ENCODE measurements around the gene ZNF2. TPM values are rescaled to one million over a fixed set of nuclear protein-coding genes. Genes with fewer than 3 reads are reported as not detected.
A peak's percentile ranks its signal among the peaks of the same experiment; 100 is the strongest.

ZNF2 gene
- total and polyA plus RNA-seq, 2 of the 13 experiments (the other 11 are each of a cell fraction or from before 2014, with no cell fraction given): 4.3 to 6.1 TPM

DNA sequence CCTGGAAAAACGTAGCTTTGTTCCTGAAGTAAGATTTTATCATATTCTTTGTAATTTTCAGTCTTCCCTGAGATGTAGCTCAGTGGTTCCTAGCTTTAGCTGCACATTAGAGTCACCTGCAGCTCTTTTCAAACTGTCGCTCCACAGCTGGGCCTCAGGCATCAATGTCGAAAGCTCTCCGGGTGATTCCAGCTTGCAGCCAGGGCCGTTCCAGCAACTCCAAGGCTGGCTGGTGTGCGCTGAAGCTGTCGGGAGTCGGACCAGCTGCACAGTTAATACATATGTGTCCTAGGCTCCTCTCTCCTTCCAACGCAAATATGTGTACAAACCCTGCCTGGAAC, 609 bp upstream of the ZNF2 start (continued):
- TF ChIP-seq, protein P1, sequence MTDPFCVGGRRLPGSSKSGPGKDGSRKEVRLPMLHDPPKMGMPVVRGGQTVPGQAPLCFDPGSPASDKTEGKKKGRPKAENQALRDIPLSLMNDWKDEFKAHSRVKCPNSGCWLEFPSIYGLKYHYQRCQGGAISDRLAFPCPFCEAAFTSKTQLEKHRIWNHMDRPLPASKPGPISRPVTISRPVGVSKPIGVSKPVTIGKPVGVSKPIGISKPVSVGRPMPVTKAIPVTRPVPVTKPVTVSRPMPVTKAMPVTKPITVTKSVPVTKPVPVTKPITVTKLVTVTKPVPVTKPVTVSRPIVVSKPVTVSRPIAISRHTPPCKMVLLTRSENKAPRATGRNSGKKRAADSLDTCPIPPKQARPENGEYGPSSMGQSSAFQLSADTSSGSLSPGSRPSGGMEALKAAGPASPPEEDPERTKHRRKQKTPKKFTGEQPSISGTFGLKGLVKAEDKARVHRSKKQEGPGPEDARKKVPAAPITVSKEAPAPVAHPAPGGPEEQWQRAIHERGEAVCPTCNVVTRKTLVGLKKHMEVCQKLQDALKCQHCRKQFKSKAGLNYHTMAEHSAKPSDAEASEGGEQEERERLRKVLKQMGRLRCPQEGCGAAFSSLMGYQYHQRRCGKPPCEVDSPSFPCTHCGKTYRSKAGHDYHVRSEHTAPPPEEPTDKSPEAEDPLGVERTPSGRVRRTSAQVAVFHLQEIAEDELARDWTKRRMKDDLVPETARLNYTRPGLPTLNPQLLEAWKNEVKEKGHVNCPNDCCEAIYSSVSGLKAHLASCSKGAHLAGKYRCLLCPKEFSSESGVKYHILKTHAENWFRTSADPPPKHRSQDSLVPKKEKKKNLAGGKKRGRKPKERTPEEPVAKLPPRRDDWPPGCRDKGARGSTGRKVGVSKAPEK (CRISPR knock-in tag; IDR thresholded peaks at IDR 0.05; ENCODE audit: borderline replicate concordance): no peak
- TF ChIP-seq NR2F1 (CRISPR knock-in tag; IDR thresholded peaks at IDR 0.05) (no peak), ZNF788 (CRISPR knock-in tag; IDR thresholded peaks at IDR 0.05; ENCODE audit: borderline replicate concordance) (no peak), HHEX (CRISPR knock-in tag; IDR thresholded peaks at IDR 0.05) (0 out of 2 replicates have a peak, but pooled peaks have one; percentile 8), SIN3A (IDR thresholded peaks at IDR 0.05; ENCODE audit: borderline replicate concordance, low read depth, low read length) (no peak), ZNF83 (CRISPR knock-in tag; IDR thresholded peaks at IDR 0.05; ENCODE audit: borderline replicate concordance) (0 out of 2 replicates have a peak, but pooled peaks have one; percentile 24), SMARCE1 (IDR thresholded peaks at IDR 0.05; ENCODE audit: borderline replicate concordance) (no peak), ZNF577 (CRISPR knock-in tag; IDR thresholded peaks at IDR 0.05; ENCODE audit: borderline replicate concordance, low read depth) (no peak), ZNF101 (CRISPR knock-in tag; IDR thresholded peaks at IDR 0.05; ENCODE audit: borderline replicate concordance, low read depth) (no peak), KDM5A (IDR thresholded peaks at IDR 0.05; ENCODE audit: borderline replicate concordance, low read length) (no peak), GLI4 (CRISPR knock-in tag; IDR thresholded peaks at IDR 0.05; ENCODE audit: borderline replicate concordance) (peak; percentile 61; the same call in 1 of the 2 replicates), ZNF512 (CRISPR knock-in tag; IDR thresholded peaks at IDR 0.05) (no peak), MEIS2 (CRISPR knock-in tag; IDR thresholded peaks at IDR 0.05) (no peak; the same call in 1 of the 2 replicates), GATA4 (IDR thresholded peaks at IDR 0.05; ENCODE audit: borderline replicate concordance, low read depth) (no peak), LCORL (IDR thresholded peaks at IDR 0.05) (no peak), LCORL (CRISPR knock-in tag; IDR thresholded peaks at IDR 0.05) (no peak), BHLHE40 (IDR thresholded peaks at IDR 0.05; ENCODE audit: low read length) (0 out of 2 replicates have a peak, but pooled peaks have one; percentile 2), YEATS4 (CRISPR knock-in tag; IDR thresholded peaks at IDR 0.05; ENCODE audit: borderline replicate concordance) (no peak), ZNF121 (CRISPR knock-in tag; IDR thresholded peaks at IDR 0.05) (no peak), ZNF672 (CRISPR knock-in tag; IDR thresholded peaks at IDR 0.05) (0 out of 2 replicates have a peak, but pooled peaks have one; percentile 9), ZNF576 (CRISPR knock-in tag; IDR thresholded peaks at IDR 0.05) (no peak), ZNF619 (CRISPR knock-in tag; IDR thresholded peaks at IDR 0.05) (no peak), HDAC6 (IDR thresholded peaks at IDR 0.05; ENCODE audit: low read depth, low read length) (no peak), ELF4 (CRISPR knock-in tag; IDR thresholded peaks at IDR 0.05; ENCODE audit: borderline replicate concordance) (no peak), ZSCAN30 (CRISPR knock-in tag; IDR thresholded peaks at IDR 0.05) (no peak), NFATC3 (CRISPR knock-in tag; IDR thresholded peaks at IDR 0.05) (peak; percentile 43; the same call in 1 of the 2 replicates), JUNB (CRISPR knock-in tag; IDR thresholded peaks at IDR 0.05; ENCODE audit: borderline replicate concordance) (no peak; the same call in 1 of the 2 replicates)
- TF ChIP-seq, protein P2, sequence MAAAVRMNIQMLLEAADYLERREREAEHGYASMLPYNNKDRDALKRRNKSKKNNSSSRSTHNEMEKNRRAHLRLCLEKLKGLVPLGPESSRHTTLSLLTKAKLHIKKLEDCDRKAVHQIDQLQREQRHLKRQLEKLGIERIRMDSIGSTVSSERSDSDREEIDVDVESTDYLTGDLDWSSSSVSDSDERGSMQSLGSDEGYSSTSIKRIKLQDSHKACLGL (CRISPR knock-in tag; IDR thresholded peaks at IDR 0.05): peak; percentile 24; the same call in 1 of the 2 replicates

Data from HepG2 (cell line).